Adrenal gland (tissue), 5 donors: ENCODE measurements around the gene TMEM63C.

ENCODE experiments used
- CTCF ChIP-seq, 6 experiments: fragments of 450-650 bp in 4 of 6; fragments of 200-600 bp in 2 of 6; sonication (generic) in 1 of 6; IDR thresholded peaks; 1 replicate in 5 of 6; 2 replicates in 1 of 6; pipeline versions ENCODE4 v1.5.1 to v1.8.0; 2016 to 2021; ENCODE audit warnings: antibody characterized with exemption in 6 of 6, mild to moderate bottlenecking in 2 of 6, moderate library complexity in 1 of 6
- POLR2A ChIP-seq, 2 donors: fragments of 450-650 bp; IDR thresholded peaks; one replicate each; pipeline ENCODE4 v1.6.1; 2017; ENCODE audit warnings: antibody characterized with exemption in 2 of 2, mild to moderate bottlenecking in 2 of 2, moderate library complexity in 1 of 2
- donor health status: DM: no; HTN: no; CAD: no.

- peak; percentile 36 to 65 (median 63) for TF ChIP-seq CTCF (IDR thresholded peaks at IDR 0.05)
- no peak for TF ChIP-seq POLR2A (IDR thresholded peaks at IDR 0.05)
Measured at GRCh38 chr14:77212943-77213678, 31.5 kb downstream of the TMEM63C start.
